NCI-H1417 treated with DMSO at 0.1 percent for 48 hours (cell line): ENCODE data around the gene SPARCL1.
A peak's percentile ranks its signal among the peaks of the same experiment; 100 is the strongest.
"Not testable (repeated sequence)": the region's sequence is repeated elsewhere in the genome, so short reads cannot be mapped to it uniquely, and the experiment has no call there.

Experiments
- DNase-seq: peaks from one replicate; lab custom pipeline; 2025; lab: John Stamatoyannopoulos, UW

SPARCL1 gene, protein sequence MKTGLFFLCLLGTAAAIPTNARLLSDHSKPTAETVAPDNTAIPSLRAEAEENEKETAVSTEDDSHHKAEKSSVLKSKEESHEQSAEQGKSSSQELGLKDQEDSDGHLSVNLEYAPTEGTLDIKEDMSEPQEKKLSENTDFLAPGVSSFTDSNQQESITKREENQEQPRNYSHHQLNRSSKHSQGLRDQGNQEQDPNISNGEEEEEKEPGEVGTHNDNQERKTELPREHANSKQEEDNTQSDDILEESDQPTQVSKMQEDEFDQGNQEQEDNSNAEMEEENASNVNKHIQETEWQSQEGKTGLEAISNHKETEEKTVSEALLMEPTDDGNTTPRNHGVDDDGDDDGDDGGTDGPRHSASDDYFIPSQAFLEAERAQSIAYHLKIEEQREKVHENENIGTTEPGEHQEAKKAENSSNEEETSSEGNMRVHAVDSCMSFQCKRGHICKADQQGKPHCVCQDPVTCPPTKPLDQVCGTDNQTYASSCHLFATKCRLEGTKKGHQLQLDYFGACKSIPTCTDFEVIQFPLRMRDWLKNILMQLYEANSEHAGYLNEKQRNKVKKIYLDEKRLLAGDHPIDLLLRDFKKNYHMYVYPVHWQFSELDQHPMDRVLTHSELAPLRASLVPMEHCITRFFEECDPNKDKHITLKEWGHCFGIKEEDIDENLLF

DNA sequence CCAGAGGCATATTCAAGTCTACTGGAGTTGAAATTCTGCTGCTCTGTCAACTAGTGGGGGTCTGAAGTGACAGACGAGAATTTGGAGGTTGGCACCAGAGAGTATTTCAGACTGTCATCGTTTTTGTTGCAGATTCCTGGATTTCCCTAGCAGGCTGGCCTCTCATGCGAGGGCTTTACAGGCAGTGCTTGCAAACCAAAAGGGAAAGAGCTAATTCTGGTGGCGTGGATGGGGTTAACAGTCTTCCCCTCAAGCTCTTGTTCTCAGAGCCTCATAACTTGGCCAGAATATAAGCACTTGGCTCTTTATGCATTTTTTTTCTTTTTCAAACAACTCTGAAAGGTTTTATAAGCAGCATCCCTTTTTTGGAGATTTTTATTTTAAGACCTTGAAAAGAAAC lies at the start of gene SPARCL1:
TSS of gene SPARCL1 (minus strand) at position 190 of the 400 bp plus-strand sequence. CDS start 29,802 bp downstream, outside the sequence.
- no peak for DNase-seq

DNA sequence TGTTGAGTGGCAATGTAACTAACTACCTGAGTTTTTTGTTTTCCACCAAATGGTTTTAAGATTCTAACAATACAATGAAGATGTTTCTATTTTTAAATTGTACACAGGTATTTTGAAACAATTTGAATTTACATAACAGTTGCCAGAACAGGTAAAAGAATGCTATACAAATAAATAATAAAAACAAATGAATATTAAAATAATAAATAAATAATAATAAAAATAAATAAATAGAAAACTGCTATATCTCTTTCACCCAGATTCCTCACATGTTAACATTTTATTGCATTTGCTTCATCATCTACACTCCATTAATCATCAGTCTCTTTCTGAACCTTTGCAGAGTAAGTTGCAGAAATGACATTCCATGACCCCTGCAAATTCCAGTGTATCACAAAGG lies 46.8 kb upstream of the SPARCL1 start:
- no peak for DNase-seq

DNA sequence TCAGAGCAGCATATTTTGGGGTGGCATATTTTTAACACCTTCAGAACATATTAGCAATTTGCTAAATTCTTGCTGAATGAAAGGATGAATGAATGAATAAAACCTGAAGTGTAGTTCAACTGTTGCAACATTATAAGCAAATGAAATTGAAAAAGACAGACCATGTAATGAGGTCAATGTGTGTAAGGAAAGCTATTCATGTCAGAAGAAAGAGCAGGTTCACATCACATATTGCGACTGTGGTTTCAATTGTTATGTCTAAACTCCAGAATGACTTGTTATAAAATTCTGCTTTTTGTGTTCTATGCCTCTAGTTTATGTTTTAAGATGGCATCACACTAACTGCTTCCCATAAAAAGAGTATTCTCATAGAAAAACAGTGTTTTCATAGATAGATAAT lies 46.2 kb upstream of the SPARCL1 start:
- no peak for DNase-seq

DNA sequence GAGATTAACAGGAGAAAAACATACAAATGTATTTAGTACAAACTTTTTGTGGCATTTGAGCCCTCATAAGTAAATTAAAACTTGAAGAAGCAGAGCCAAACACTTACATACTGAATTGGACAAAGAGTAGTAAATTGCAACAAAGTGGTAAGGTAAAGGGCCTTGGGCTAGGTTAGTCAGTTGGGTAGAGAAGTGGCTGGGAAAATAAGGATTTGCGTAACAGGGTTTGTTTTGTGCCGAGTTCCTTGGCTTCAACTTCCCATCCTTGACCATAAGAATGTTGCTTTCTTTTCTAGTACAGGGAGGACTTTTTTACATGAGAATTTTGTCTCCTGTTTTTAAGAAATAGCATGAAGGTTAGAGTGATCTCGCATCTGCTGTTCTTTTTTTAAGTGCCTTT lies 45.8 kb upstream of the SPARCL1 start:
- DNase-seq, result no peak

DNA sequence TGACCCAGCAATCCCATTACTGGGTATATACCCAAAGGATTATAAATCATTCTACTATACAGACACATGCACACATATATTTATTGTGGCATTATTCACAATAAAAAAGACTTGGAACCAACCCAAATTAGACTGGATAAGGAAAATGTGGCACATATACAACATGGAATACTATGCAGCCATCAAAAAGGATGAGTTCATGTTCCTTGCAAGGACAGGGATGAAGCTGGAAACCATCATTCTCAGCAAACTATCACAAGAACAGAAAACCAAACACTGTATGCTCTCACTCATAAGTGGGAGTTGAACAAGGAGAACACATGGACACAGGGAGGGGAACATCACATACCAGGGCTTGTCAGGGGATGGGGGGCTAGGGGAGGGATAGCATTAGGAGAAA lies 45.2 kb upstream of the SPARCL1 start:
- DNase-seq, result not testable (repeated sequence)

DNA sequence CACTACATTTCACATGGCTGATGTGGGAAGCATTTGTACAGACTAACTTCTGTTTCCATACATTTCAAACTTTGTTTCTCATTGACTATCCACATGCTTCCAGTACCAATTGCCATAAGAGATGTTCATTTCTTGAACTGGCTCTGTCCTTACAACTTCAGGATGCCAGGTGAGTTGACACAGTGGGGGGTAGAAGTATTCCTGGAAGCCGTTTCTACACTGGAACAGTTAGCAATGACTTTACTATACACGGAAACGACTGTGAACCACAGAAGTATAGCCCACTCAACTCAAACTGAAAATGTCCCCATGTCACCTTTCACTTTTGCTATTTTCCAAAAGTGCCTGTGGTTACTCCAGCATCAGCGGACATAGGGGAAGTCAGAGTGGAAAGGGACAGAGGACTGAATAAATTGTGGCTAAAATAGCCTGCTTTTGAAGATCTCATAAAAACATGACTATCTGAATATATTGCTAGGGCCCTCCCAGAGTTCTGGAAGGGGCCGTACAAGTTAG lies 41.2 kb upstream of the SPARCL1 start:
- no peak for DNase-seq

DNA sequence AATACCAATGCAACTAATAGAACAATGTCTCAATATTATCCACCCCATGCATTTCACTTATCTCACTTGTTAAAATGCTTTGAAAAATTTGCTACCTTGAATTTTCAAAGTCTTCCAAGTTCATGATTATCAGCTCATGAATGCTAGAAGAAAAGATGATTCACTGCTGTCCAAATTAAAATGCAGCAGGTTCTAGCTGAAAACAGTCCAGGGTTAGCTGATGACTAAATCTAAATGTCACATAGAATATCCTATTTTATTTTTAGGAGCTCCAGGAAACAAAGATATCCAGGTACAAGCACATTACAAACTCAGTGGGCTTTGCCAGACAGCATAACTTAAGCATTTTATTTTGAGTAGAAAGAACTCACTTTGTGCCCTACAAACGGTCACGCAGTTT lies 38.0 kb upstream of the SPARCL1 start:
- no peak for DNase-seq

DNA sequence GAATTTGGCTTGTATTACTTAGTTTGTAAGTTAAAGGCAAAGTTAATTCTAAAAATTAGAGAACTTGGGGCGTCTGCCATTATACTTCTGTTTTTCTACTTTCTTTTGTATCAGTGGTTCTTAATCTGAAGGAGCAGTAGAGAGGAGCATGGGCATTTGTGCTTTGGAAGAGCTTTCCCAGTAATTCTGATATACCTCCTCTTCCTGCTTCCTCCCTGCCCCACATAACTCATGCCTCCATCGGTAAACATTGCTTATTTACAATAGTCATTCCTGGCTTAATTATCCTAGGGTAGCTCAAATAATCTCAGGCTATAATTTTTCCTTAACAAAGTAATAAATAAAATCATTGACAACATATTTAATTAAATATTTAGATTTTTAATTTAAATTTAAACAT lies 37.1 kb upstream of the SPARCL1 start:
- DNase-seq, result peak; percentile 42

DNA sequence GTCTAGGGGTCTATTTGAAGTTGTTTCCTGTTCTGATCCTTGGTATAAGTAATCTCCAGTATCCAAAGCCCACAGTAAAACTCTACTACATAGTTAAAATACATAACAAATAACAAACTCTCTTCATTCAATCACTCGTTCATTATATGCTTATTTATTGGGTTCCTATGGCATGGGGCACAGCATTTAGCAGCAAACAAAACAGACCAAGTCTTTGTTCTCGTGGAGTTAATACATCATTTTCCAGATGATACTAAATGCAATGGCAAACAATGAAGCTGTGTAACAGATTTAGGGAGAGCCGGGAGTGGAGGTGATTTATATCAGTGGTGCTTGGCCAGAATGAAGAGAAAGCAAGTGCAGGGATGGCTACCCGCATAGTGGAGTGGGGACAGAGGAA lies 36.6 kb upstream of the SPARCL1 start:
- DNase-seq, result no peak

DNA sequence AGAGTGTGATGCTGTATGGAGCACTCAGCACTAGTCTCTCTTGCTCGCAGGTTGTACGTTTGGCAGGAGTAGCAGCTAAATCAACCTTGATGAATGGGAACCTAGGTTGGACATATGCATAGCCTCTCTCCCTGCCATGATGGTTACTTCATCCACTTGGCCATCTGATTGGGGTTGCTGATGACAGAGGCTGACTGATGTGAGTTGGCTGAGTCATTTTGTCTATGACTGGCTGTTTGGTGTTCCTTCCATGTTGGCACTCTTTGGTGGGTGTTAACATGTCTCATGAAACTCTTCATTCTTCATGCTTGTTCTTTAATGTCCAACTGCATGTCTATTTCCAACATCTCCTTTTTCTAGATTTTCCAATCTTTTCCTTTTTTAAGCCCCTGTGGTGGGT lies 31.6 kb upstream of the SPARCL1 start:
- DNase-seq, result no peak

DNA sequence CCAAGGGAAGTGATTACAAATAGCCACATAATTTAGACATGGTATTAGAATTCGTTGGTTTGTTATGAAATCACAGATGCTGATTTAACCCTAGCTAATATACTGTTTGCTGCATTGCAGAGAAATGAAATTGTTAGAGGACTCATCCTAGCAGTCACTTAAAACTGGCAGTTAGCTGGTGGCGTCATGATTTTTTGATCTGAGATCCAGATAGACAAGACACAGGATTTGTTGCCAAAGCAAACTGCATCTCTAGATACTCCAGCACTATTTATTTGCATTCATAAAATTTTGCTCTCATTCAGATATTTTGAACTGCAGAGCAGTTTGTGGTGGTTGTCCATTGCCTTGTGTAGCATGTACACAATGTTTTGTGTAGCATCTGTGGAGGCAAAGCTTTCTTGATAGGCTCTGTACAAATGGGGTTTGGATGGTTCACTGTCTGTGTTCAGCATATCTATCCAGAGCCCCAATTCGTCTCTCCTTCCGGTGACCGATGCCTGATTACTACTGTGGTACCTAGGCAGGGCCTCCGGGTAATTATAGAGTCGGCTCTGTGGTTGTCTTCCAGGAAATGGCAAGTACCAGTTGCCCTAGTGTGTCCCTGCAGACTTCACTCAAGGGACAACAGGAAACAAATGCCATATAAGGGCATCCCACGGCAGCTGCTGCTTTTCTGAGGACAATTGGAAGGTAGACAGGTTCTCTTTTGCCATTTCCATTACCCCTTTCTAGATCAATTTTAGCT lies 30.1 kb upstream of the SPARCL1 start:
- peak; percentile 59 for DNase-seq

DNA sequence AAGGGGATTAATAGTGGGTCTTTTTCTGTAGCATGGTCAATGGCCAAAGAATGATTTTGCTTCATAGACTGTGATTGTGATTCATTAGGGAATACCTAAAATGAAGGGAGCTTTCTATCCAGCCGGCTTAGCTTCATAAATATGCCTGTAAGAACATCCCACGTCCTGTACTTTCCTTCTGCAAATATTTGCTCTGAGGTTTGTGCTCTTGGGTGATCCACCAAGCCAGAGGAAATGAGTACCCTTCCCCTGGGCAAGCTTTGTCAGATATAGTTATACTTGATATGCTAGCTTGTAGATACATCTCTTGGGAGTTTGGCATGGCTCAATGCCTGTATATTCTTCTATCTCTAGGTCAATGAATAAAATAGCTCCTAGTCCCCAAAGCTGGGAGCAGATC lies 28.2 kb upstream of the SPARCL1 start:
- no peak for DNase-seq

DNA sequence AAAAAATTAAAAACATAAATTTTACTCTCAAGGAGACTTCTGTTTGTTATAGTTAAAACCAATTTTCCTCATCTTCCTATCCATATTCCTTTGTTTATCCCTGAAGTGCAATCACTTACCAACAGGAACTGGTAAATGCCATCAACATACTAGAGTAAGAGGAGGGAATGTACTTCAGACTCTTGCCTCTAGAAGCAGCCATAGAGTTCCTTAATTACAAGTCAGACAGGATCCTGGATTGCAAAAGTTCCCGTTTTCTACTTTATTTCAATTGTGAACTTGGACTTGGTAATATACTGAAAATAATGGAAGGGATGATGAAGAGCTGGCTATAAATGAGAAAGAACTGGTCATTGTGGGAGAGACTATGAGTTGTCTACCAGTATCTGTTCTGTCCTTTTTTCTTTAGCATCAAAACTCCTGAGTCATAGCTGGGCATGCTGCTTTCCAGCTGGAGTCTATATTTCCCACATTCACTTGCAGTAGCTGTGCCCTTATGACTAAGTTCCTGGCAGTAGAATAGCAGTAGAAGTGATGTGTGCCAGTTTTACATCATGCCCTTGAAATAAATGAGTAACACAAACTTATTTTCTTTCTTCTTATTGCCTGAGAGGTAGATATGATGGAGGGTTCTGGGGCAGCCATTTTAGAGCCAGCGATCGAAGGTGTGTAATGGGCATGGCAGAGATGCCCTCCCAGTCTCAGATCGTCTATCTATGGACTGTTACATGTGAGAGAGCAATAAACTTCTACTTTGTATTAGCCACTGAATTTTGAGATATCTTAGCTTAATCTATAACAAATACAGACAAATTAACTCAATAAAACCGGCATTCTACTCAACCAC lies 26.8 kb upstream of the SPARCL1 start:
- no peak for DNase-seq

DNA sequence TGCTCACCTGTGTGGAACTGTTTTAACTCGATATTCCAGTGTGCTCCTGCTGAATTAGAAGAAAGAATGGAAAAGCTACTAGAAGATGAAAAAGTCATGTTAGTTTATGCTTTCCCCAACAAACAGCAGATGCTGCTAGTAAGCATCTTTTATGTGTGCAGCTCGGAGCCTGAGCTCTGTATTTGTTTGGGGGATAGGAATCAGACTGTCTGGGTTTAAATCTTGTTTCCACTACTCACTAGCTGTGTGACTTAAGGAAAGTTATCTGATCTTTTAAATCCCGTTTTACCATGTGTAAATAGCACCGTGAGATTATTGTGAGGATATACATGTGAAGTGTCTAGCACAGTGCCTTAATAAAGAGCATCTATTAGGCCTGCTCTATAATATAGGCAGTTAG lies 24.0 kb upstream of the SPARCL1 start:
- DNase-seq, result no peak

DNA sequence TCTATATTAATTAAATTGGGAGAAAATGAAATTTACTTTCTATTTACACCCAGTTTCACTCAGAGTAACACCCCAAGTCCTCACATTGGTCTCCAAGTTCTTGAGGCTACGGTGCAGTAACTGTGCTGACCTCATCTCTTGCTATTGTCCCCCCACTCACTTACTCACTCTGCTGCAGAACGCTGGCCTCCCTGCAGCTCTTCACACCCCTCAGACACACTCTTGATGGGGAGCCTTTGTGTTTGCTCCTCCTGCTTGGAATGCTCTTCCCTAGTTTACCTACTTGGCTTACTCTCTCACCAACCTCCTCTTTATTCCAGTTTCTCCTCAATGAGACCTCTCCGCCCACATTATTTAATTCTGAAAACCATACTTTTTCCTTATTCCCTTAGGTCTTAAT lies 22.2 kb upstream of the SPARCL1 start:
- DNase-seq, result no peak

DNA sequence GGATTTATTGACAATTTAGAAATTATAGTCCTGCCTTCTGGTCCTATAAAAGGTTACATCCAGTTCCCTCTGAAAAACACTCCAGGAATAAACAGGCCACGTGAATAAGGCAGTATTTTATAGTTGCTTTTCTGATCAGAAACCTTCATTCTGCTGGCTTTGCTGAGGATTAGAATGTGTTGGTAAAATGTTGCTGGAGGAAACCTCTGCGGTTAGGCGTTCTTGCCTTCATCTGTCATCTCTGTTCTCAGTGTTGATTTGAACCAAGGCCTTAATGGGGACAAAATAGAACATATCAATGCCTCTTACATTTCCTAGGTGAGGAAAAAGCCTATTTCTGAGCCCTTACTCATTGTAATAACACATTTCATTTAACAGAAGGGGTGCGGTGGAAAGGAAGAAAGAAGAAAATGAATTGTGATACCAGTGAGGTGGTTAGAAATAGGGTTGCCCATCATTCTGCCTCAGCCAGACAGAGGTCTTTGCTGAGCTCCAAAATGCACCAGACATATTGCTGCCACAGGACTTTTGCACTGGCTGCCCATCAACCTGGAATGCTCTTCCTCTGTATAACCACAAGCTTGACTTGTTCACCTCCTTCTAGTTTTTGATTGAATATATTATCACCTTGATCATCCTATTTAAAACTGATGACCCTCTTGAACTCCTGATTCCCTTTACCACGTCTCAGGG lies 18.0 kb upstream of the SPARCL1 start:
- DNase-seq, result no peak

DNA sequence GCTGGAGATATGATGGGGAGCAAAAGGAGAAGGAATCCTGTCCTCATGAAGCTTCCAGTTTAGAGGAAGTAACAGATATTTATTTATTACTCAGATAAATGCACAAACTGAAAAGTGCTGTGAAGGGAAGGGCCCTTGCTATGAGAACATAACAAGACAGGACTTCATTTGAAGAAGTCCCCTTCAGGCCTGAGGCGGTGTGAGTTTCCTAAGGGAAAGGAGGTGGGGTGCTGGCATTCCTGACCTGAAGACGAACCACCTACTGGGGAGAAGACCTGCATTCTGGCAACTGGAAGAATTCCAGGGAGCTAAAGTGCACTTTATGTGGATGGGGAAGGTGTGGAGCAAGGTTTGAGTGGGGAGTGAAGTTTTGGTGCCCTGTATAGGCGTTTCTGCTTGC lies 15.9 kb upstream of the SPARCL1 start:
- DNase-seq, result no peak

DNA sequence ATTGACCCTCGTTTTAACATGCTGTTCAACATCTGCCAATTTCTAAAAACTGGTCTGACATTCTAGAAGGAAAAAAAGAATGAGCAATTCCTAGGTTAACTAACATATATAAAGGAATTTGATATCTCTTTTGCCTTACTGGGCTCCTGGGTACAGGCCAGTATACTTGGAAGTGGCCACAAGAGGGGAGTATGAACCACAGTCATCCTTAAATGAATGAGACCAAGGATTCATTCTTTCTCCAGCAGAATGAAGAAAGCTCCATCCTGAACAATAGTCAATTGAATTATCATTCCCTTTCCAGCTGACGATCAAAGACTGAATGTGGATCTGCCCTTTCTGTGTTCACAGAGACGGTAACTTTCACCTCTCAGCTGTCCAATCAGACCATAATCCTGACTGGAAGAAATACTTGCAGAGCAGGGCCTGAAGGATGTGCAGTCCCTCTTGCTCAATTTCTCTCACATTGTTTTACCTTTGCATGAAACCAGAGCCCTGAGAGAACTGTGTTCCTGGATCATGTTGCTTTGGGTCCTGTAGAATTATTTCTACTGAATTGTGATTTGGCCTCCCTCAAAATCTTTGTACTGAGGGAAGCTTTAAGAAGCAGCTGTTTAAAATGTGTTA lies 14.8 kb upstream of the SPARCL1 start:
- no peak for DNase-seq

DNA sequence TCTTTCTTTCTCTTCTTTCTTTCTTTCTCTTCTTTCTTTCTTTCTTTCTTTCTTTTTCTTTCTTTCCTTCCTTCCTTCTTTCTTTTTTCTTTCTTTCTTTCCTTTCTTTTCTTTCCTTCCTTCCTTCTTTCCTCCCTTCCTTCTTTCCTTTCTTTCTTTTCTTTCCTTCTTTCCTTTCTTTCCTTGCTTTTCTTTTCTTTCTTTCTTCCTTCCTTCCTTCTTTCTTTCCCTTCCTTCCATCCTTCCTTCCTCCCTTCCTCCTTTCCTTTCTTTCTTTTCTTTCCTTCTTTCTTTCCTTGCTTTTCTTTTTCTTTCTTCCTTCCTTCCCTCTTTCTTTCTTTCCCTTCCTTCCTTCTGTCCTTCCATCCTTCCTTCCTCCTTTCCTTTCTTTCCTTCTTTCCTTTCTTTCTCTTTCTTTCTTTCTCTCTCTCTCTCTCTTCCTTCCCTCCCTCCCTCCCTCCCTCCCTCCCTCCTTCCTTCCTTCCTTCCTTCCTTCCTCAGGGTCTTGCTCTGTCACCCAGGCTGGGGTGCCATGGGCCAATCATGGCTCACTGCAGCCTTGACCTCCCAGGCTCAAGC lies 13.6 kb upstream of the SPARCL1 start:
- DNase-seq, result no peak

DNA sequence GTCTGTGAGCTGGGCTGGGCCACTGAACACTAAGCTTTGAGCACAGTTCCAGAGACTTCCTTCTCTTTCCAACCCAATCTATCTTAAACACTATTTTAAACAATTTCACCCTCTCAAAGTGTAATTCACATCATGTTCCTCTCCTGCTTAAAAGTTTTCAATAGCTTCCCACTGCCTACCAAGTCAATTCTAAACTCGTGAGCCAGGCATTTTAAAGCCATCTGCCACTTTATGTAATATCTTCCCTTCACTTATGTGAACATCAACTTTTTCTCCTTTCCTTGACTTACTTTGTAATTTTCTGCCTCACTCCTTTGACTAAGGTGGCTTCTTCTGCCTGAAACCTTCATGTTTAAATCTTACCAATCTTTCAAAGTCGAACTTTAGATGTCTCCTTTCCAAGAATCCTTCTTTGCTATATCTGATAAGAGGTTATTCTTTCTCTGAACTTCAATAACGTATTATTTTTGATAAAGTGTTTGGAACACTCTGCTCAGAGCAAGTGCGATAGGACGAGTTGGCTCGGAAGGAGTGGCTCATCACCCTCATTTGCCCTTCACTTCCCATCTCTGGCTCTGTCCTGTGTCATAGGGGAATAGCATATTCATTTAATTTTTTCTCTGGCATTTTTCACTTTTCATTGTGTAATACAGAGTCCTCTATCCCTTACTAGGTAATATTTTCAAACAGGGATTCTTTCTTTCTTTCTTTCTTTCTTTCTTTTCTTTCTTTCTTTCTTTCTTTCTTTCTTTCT lies 13.0 kb upstream of the SPARCL1 start:
- DNase-seq, result no peak
